Measurements from ENCODE around the gene SMG6.

Gene SMG6

DNA sequence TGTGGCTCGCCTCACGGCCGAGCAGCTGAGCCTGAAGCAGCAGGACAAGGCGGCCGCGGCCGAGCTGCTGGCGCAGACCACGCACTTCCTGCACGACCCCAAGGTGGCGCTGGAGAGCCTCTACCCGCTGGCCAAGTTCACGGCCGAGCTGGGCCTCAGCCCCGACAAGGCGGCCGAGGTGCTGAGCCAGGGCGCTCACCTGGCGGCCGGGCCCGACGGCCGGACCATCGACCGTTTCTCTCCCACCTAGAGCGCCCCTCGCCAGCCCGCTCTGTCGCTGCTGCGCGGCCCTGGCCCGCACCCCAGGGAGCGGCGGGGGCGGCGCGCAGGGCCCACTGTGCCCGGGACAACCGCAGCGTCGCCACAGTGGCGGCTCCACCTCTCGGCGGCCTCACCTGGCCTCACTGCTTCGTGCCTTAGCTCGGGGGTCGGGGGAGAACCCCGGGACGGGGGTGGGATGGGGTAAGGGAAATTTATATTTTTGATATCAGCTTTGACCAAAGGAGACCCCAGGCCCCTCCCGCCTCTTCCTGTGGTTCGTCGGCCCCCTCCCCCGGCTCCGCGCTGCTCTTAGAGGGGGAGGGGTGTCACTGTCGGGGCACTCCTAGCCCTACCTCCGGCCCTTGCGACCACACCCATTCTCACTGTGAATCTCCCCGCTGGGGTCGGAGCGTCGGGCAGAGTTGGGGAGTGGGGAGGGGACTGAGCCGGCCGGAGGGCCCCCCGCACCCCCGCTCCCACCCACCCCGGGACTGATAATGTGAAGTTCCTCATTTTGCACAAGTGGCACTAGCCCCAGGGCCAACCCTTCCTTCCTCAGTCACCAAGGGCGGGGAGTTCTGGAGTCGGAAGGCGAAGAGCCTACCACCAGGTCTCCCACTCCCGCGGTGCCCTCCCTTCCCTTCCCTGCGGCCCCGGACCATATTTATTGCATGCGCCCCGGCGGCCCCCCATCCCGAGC, 244.7 kb downstream of the SMG6 start:
- H3K4me3 ChIP-seq (ENCODE audit: low read length in 2 of 2): no peak overlapping the region
- no peak overlapping the region for H3K9ac ChIP-seq (ENCODE audit: low read depth, low read length, poor library complexity)
- no peak overlapping the region for H2AFZ ChIP-seq (ENCODE audit: low read length)
- peaks cover 9 to 41% of the 10 kb centered on the region in 2 donors for H3K36me3 ChIP-seq (replicated peaks in 1 of 2; ENCODE audit: control insufficient read depth in 2 of 2, insufficient read depth in 2 of 2, low read length in 2 of 2)
- peaks cover 0 to 73% (median 57%) of the 10 kb centered on the region in 3 experiments for H3K27me3 ChIP-seq (ENCODE audit: control insufficient read depth in 3 of 3, insufficient read depth in 3 of 3, low read depth in 1 of 3, low read length in 3 of 3)
- peaks cover 0 to 7% of the 10 kb centered on the region in 2 donors for H3K9me3 ChIP-seq (replicated peaks in 1 of 2; ENCODE audit: control insufficient read depth in 2 of 2, insufficient read depth in 1 of 2, low read depth in 1 of 2, low read length in 2 of 2)
- H3K4ac ChIP-seq (ENCODE audit: low read length): no peak overlapping the region
- no peak overlapping the region for H2BK12ac ChIP-seq (ENCODE audit: low read length)
- H3K27ac ChIP-seq (replicated peaks; ENCODE audit: low read length): no peak overlapping the region
- H2BK120ac ChIP-seq (ENCODE audit: low read depth, low read length): no peak overlapping the region
- H2AK5ac ChIP-seq (ENCODE audit: low read depth, low read length): peak overlapping the region; percentile 37
- no peak overlapping the region for H3K14ac ChIP-seq (ENCODE audit: low read length)
- peaks cover 14 to 19% of the 10 kb centered on the region in 2 donors for H3K4me1 ChIP-seq (ENCODE audit: control insufficient read depth in 2 of 2, insufficient read depth in 1 of 2, low read depth in 1 of 2, low read length in 2 of 2)
- no peak overlapping the region for H2BK5ac ChIP-seq (ENCODE audit: low read length)
- DNase-seq (ENCODE audit: low spot score): no peak
- peak overlapping the region; percentile 11 for H3K4me2 ChIP-seq (ENCODE audit: insufficient read depth, low read length, poor library complexity, severe bottlenecking)
- H3K23ac ChIP-seq (ENCODE audit: low read depth, low read length, poor library complexity): peak overlapping the region; percentile 83
- peaks cover 3% of the 10 kb centered on the region for H3K79me1 ChIP-seq (ENCODE audit: low read depth, low read length)
- peak overlapping the region; percentile 17 for H3K18ac ChIP-seq (ENCODE audit: low read length)
- WGBS, 2 donors (ENCODE audit: extremely low coverage in 2 of 2, insufficient read length in 2 of 2, insufficient replicate concordance in 1 of 2): no CpG with 5 or more reads among the region's 78 CpGs
- no peak overlapping the region for H2BK15ac ChIP-seq (ENCODE audit: low read length)
- no peak overlapping the region for H4K91ac ChIP-seq (ENCODE audit: low read depth, low read length, poor library complexity)
- H4K8ac ChIP-seq (ENCODE audit: low read depth, low read length): no peak overlapping the region

GRCh38 chr17:2057760-2058585, 245.6 kb downstream of the SMG6 start:
- peak overlapping the region; percentile 63 for H3K14ac ChIP-seq (ENCODE audit: low read length)
- H3K4me2 ChIP-seq (ENCODE audit: insufficient read depth, low read length, poor library complexity, severe bottlenecking): peak overlapping the region; percentile 49
- WGBS, 2 donors (ENCODE audit: extremely low coverage in 2 of 2, insufficient read length in 2 of 2, insufficient replicate concordance in 1 of 2): no CpG with 5 or more reads among the region's 98 CpGs
- H2AFZ ChIP-seq (ENCODE audit: low read length): no peak overlapping the region
- H3K27ac ChIP-seq (replicated peaks; ENCODE audit: low read length): no peak overlapping the region
- DNase-seq (ENCODE audit: low spot score): no peak
- H2BK12ac ChIP-seq (ENCODE audit: low read length): no peak overlapping the region
- H3K9me3 ChIP-seq (replicated peaks in 1 of 2; ENCODE audit: control insufficient read depth in 2 of 2, insufficient read depth in 1 of 2, low read depth in 1 of 2, low read length in 2 of 2): peaks cover 0 to 7% of the 10 kb centered on the region in 2 donors
- H2BK15ac ChIP-seq (ENCODE audit: low read length): no peak overlapping the region
- peak overlapping the region; percentile 56 for H2AK5ac ChIP-seq (ENCODE audit: low read depth, low read length)
- H3K27me3 ChIP-seq (ENCODE audit: control insufficient read depth in 3 of 3, insufficient read depth in 3 of 3, low read depth in 1 of 3, low read length in 3 of 3): peaks cover 0 to 82% (median 63%) of the 10 kb centered on the region in 3 experiments
- peak overlapping the region; percentile 77 for H3K9ac ChIP-seq (ENCODE audit: low read depth, low read length, poor library complexity)
- H3K4ac ChIP-seq (ENCODE audit: low read length): no peak overlapping the region
- peaks cover 11 to 17% of the 10 kb centered on the region in 2 donors for H3K4me1 ChIP-seq (ENCODE audit: control insufficient read depth in 2 of 2, insufficient read depth in 1 of 2, low read depth in 1 of 2, low read length in 2 of 2)
- H4K91ac ChIP-seq (ENCODE audit: low read depth, low read length, poor library complexity): no peak overlapping the region
- H3K79me1 ChIP-seq (ENCODE audit: low read depth, low read length): peaks cover 3% of the 10 kb centered on the region
- no peak overlapping the region for H2BK120ac ChIP-seq (ENCODE audit: low read depth, low read length)
- H2BK5ac ChIP-seq (ENCODE audit: low read length): no peak overlapping the region
- peak overlapping the region in 1 of 2 donors; percentile 64 for H3K4me3 ChIP-seq (ENCODE audit: low read length in 2 of 2)
- peak overlapping the region; percentile 87 for H3K18ac ChIP-seq (ENCODE audit: low read length)
- no peak overlapping the region for H4K8ac ChIP-seq (ENCODE audit: low read depth, low read length)
- peaks cover 5 to 33% of the 10 kb centered on the region in 2 donors for H3K36me3 ChIP-seq (replicated peaks in 1 of 2; ENCODE audit: control insufficient read depth in 2 of 2, insufficient read depth in 2 of 2, low read length in 2 of 2)
- peak overlapping the region; percentile 83 for H3K23ac ChIP-seq (ENCODE audit: low read depth, low read length, poor library complexity)

DNA sequence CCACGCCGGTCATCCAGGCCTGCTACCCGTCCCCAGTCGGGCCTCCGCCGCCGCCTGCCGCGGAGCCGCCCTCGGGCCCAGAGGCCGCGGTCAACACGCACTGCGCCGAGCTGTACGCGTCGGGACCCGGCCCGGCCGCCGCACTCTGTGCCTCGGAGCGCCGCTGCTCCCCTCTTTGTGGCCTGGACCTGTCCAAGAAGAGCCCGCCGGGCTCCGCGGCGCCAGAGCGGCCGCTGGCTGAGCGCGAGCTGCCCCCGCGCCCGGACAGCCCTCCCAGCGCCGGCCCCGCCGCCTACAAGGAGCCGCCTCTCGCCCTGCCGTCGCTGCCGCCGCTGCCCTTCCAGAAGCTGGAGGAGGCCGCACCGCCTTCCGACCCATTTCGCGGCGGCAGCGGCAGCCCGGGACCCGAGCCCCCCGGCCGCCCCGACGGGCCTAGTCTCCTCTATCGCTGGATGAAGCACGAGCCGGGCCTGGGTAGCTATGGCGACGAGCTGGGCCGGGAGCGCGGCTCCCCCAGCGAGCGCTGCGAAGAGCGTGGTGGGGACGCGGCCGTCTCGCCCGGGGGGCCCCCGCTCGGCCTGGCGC, 246.3 kb downstream of the SMG6 start:
- H2BK15ac ChIP-seq (ENCODE audit: low read length): no peak overlapping the region
- no peak overlapping the region for H2BK120ac ChIP-seq (ENCODE audit: low read depth, low read length)
- no peak overlapping the region for H2BK5ac ChIP-seq (ENCODE audit: low read length)
- DNase-seq (ENCODE audit: low spot score): no peak
- peak overlapping the region; percentile 71 for H3K14ac ChIP-seq (ENCODE audit: low read length)
- peaks cover 0 to 84% (median 63%) of the 10 kb centered on the region in 3 experiments for H3K27me3 ChIP-seq (ENCODE audit: control insufficient read depth in 3 of 3, insufficient read depth in 3 of 3, low read depth in 1 of 3, low read length in 3 of 3)
- peaks cover 3% of the 10 kb centered on the region for H3K79me1 ChIP-seq (ENCODE audit: low read depth, low read length)
- no peak overlapping the region for H3K23ac ChIP-seq (ENCODE audit: low read depth, low read length, poor library complexity)
- H2AFZ ChIP-seq (ENCODE audit: low read length): no peak overlapping the region
- H3K27ac ChIP-seq (replicated peaks; ENCODE audit: low read length): no peak overlapping the region
- H3K4me2 ChIP-seq (ENCODE audit: insufficient read depth, low read length, poor library complexity, severe bottlenecking): peak overlapping the region; percentile 49
- peaks cover 5 to 13% of the 10 kb centered on the region in 2 donors for H3K4me1 ChIP-seq (ENCODE audit: control insufficient read depth in 2 of 2, insufficient read depth in 1 of 2, low read depth in 1 of 2, low read length in 2 of 2)
- H3K18ac ChIP-seq (ENCODE audit: low read length): peak overlapping the region; percentile 87
- H3K9ac ChIP-seq (ENCODE audit: low read depth, low read length, poor library complexity): peak overlapping the region; percentile 70
- H2AK5ac ChIP-seq (ENCODE audit: low read depth, low read length): peak overlapping the region; percentile 56
- no peak overlapping the region for H3K4ac ChIP-seq (ENCODE audit: low read length)
- WGBS, 2 donors (ENCODE audit: extremely low coverage in 2 of 2, insufficient read length in 2 of 2, insufficient replicate concordance in 1 of 2): no CpG with 5 or more reads among the region's 81 CpGs
- H3K4me3 ChIP-seq (ENCODE audit: low read length in 2 of 2): peak overlapping the region in 1 of 2 donors; percentile 38
- peaks cover 0 to 7% of the 10 kb centered on the region in 2 donors for H3K9me3 ChIP-seq (replicated peaks in 1 of 2; ENCODE audit: control insufficient read depth in 2 of 2, insufficient read depth in 1 of 2, low read depth in 1 of 2, low read length in 2 of 2)
- H4K91ac ChIP-seq (ENCODE audit: low read depth, low read length, poor library complexity): no peak overlapping the region
- H4K8ac ChIP-seq (ENCODE audit: low read depth, low read length): no peak overlapping the region
- no peak overlapping the region for H2BK12ac ChIP-seq (ENCODE audit: low read length)
- H3K36me3 ChIP-seq (replicated peaks in 1 of 2; ENCODE audit: control insufficient read depth in 2 of 2, insufficient read depth in 2 of 2, low read length in 2 of 2): peaks cover 5 to 30% of the 10 kb centered on the region in 2 donors
